Activated CD4-positive, alpha-beta T cell treated with anti-CD3 and anti-CD28 coated beads, Interleukin-2, amount 50 U/mL, for 1 hour (primary cell): ENCODE results near the gene CEP112.
"Not testable (repeated sequence)": the region's sequence is repeated elsewhere in the genome, so short reads cannot be mapped to it uniquely, and the experiment has no call there.

Source experiments
- DNase-seq: peaks from one replicate; pipeline ENCODE4 v3.0.0-alpha.2; 2020

Gene CEP112

GRCh38 chr17:65754630-65755029 is 437.3 kb downstream of the CEP112 start:
- no peak for DNase-seq

- no peak for DNase-seq
These were observed 437.9 kb downstream of the CEP112 start for GRCh38 chr17:65754081-65754480.

GRCh38 chr17:65753348-65753747 is 438.6 kb downstream of the CEP112 start:
- DNase-seq: no peak

- no peak for DNase-seq
These were observed 440.7 kb downstream of the CEP112 start for GRCh38 chr17:65751263-65751662.

- DNase-seq: peak; percentile 52
These were observed 441.3 kb downstream of the CEP112 start for GRCh38 chr17:65750631-65751115.

GRCh38 chr17:65750166-65750565 is 441.8 kb downstream of the CEP112 start:
- no peak for DNase-seq

- DNase-seq: no peak
These were observed 442.5 kb downstream of the CEP112 start for GRCh38 chr17:65749479-65749878.

- no peak for DNase-seq
These were observed 446.7 kb downstream of the CEP112 start for GRCh38 chr17:65745241-65745640.

- DNase-seq: no peak
These were observed 448.7 kb downstream of the CEP112 start for GRCh38 chr17:65743308-65743655.

GRCh38 chr17:65742403-65743307 is 449.3 kb downstream of the CEP112 start:
- no peak for DNase-seq

GRCh38 chr17:65741710-65742109 is 450.2 kb downstream of the CEP112 start:
- DNase-seq: no peak

- DNase-seq: no peak
These were observed 452.9 kb downstream of the CEP112 start for GRCh38 chr17:65739034-65739433.

GRCh38 chr17:65737451-65737850 is 454.5 kb downstream of the CEP112 start:
- DNase-seq: no peak

GRCh38 chr17:65733314-65733713 is 458.6 kb downstream of the CEP112 start:
- DNase-seq: no peak

GRCh38 chr17:65732667-65733066 is 459.3 kb downstream of the CEP112 start:
- not testable (repeated sequence) for DNase-seq

- DNase-seq: no peak
These were observed 461.2 kb downstream of the CEP112 start for GRCh38 chr17:65730711-65731169.

GRCh38 chr17:65729207-65729606 is 462.7 kb downstream of the CEP112 start:
- no peak for DNase-seq

- no peak for DNase-seq
These were observed 464.1 kb downstream of the CEP112 start for GRCh38 chr17:65727832-65728231.

GRCh38 chr17:65727246-65727645 is 464.7 kb downstream of the CEP112 start:
- DNase-seq: no peak

- DNase-seq: no peak
These were observed 468.3 kb downstream of the CEP112 start for GRCh38 chr17:65723431-65724151.

- no peak for DNase-seq
These were observed 473.3 kb downstream of the CEP112 start for GRCh38 chr17:65718601-65719000.

- DNase-seq: no peak
These were observed 479.3 kb downstream of the CEP112 start for GRCh38 chr17:65712383-65713267.
